SK-N-SH (cell line): ENCODE measurements around the gene S100A8. TPM values are rescaled to one million over a fixed set of nuclear protein-coding genes. Genes with fewer than 3 reads are reported as not detected.

Experiments used
- CTCF ChIA-PET: fragments of 300-600, 350-600 bp; formaldehyde crosslinking; extraction: SDS; loops from one replicate; lab custom pipeline; 2021; lab: Yijun Ruan, JAX
- POLR2A ChIA-PET: fragments of 350-600 bp; sonication (Branson Sonifier 250); formaldehyde crosslinking; extraction: SDS; loops from one replicate; lab custom pipeline; 2020; ENCODE audit warnings: antibody characterized with exemption, inconsistent platforms; lab: Yijun Ruan, JAX
- DNase-seq: peaks from one replicate; pipeline ENCODE4 v3.0.0; 2012
- H2AFZ ChIP-seq: fragments of 200-600 bp; sonication (generic); 2 replicates; pipeline ENCODE4 v1.8.1; 2016; ENCODE audit warnings: antibody characterized with exemption, mild to moderate bottlenecking, low read depth
- H3F3A ChIP-seq: fragments of 200-600 bp; sonication (generic); replicated peaks from 2 replicates; pipeline ENCODE3; 2016; ENCODE audit warnings: antibody characterized with exemption, mild to moderate bottlenecking; ENCODE audit not compliant: insufficient read depth
- H3K27ac ChIP-seq, 2 experiments: fragments of 200-500 bp in 1 of 2; fragments of 200-600 bp in 1 of 2; sonication (Bioruptor generic) in 1 of 2; sonication (generic), shearing (Covaris generic) in 1 of 2; 2 replicates each; pipeline versions ENCODE4 v1.5.1 to v1.6.1; 2014 to 2016; ENCODE audit warnings: low read depth in 2 of 2, inconsistent platforms in 1 of 2, low read length in 1 of 2, mild to moderate bottlenecking in 1 of 2, mixed read lengths in 1 of 2
- H3K27me3 ChIP-seq: fragments of 200-600 bp; sonication (generic), shearing (Covaris generic); 2 replicates; pipeline ENCODE4 v1.6.1; 2016; ENCODE audit warnings: mixed run types; ENCODE audit not compliant: insufficient read depth
- H3K36me3 ChIP-seq, 2 experiments: fragments of 200-500 bp in 1 of 2; fragments of 200-600 bp in 1 of 2; sonication (Bioruptor generic) in 1 of 2; sonication (generic) in 1 of 2; replicated peaks in 1 of 2; 2 replicates each; pipeline versions ENCODE3 to v1.5.1; 2014 to 2016; ENCODE audit warnings: low read length in 1 of 2, mild to moderate bottlenecking in 1 of 2; ENCODE audit not compliant: insufficient read depth in 2 of 2, control insufficient read depth in 1 of 2
- H3K4me1 ChIP-seq, 2 experiments: fragments of 200-500 bp in 1 of 2; fragments of 200-600 bp in 1 of 2; sonication (Bioruptor generic) in 1 of 2; sonication (generic), shearing (Covaris generic) in 1 of 2; 2 replicates each; pipeline versions ENCODE4 v1.5.1 to v1.6.1; 2014 to 2016; ENCODE audit warnings: low read depth in 1 of 2, low read length in 1 of 2, mixed run types in 1 of 2; ENCODE audit not compliant: insufficient read depth in 2 of 2, control insufficient read depth in 1 of 2
- H3K4me2 ChIP-seq: fragments of 200-600 bp; sonication (generic), shearing (Covaris generic); 2 replicates; pipeline ENCODE4 v1.6.1; 2017; ENCODE audit warnings: mixed run types
- H3K4me3 ChIP-seq, 2 experiments: fragments of 200-500 bp in 1 of 2; fragments of 200-600 bp in 1 of 2; sonication (Bioruptor generic) in 1 of 2; sonication (generic), shearing (Covaris generic) in 1 of 2; 2 replicates each; pipeline versions ENCODE4 v1.5.1 to v1.8.1; 2014 to 2016; ENCODE audit warnings: low read depth in 2 of 2, inconsistent platforms in 1 of 2, low read length in 1 of 2, mild to moderate bottlenecking in 1 of 2, mixed read lengths in 1 of 2, moderate library complexity in 1 of 2
- H3K79me2 ChIP-seq: fragments of 200-600 bp; sonication (generic); 2 replicates; pipeline ENCODE4 v1.8.1; 2017; ENCODE audit warnings: mild to moderate bottlenecking; ENCODE audit not compliant: insufficient read depth
- H3K9ac ChIP-seq: fragments of 200-600 bp; sonication (generic); 2 replicates; pipeline ENCODE4 v1.6.1; 2017; ENCODE audit warnings: mixed run types
- H3K9me2 ChIP-seq: fragments of 200-600 bp; sonication (generic); 2 replicates; pipeline ENCODE4 v1.6.1; 2017; ENCODE audit warnings: mixed run types
- H3K9me3 ChIP-seq: fragments of 200-600 bp; sonication (generic); 2 replicates; pipeline ENCODE4 v1.6.1; 2017; ENCODE audit warnings: mixed run types, mild to moderate bottlenecking, moderate library complexity
- H4K20me1 ChIP-seq: fragments of 200-600 bp; sonication (generic); 2 replicates; pipeline ENCODE4 v1.6.1; 2017; ENCODE audit warnings: mild to moderate bottlenecking, mixed run types; ENCODE audit not compliant: insufficient read depth
- EP300 ChIP-seq, 2 experiments: IDR thresholded peaks; 2 replicates each; pipeline versions ENCODE4 v1.4.0 to v1.6.1; 2012; ENCODE audit warnings: borderline replicate concordance in 1 of 2, low read depth in 1 of 2, low read length in 1 of 2
- FOXJ3 ChIP-seq: sonication (generic); formaldehyde crosslinking; IDR thresholded peaks from 2 replicates; pipeline ENCODE4 v1.5.1; 2020; ENCODE audit warnings: mild to moderate bottlenecking, missing genetic modification reagents
- MEF2A ChIP-seq: IDR thresholded peaks from 2 replicates; pipeline ENCODE4 v1.4.0; 2012; ENCODE audit warnings: low read depth, borderline replicate concordance
- MXI1 ChIP-seq: IDR thresholded peaks from 2 replicates; pipeline ENCODE4 v1.6.1; 2012; ENCODE audit warnings: mild to moderate bottlenecking, low read depth, low read length, improper control_type of control experiment
- NFIC ChIP-seq: IDR thresholded peaks from 2 replicates; pipeline ENCODE4 v1.4.0; 2012; ENCODE audit warnings: borderline replicate concordance
- NRF1 ChIP-seq: IDR thresholded peaks from 2 replicates; pipeline ENCODE4 v1.6.1; 2012; ENCODE audit warnings: low read depth, mild to moderate bottlenecking, low read length
- RAD21 ChIP-seq: IDR thresholded peaks from 2 replicates; pipeline ENCODE4 v1.6.1; 2012; ENCODE audit warnings: mild to moderate bottlenecking, low read length
- RXRA ChIP-seq: IDR thresholded peaks from 2 replicates; pipeline ENCODE4 v1.4.0; 2012; ENCODE audit warnings: low read depth, mild to moderate bottlenecking, borderline replicate concordance
- SMC3 ChIP-seq: IDR thresholded peaks from 2 replicates; pipeline ENCODE4 v1.6.1; 2012; ENCODE audit warnings: low read depth, low read length, improper control_type of control experiment
- TAF1 ChIP-seq: IDR thresholded peaks from 2 replicates; pipeline ENCODE4 v1.6.1; 2012; ENCODE audit warnings: low read depth, mild to moderate bottlenecking, low read length, moderate library complexity, borderline replicate concordance
- TCF12 ChIP-seq: IDR thresholded peaks from 2 replicates; pipeline ENCODE4 v1.4.0; 2012
- YY1 ChIP-seq: IDR thresholded peaks from 2 replicates; pipeline ENCODE4 v1.4.0; 2012; ENCODE audit warnings: low read depth, mild to moderate bottlenecking
- WGBS: methylation state at CpG from one replicate; pipeline ENCODE4 v1.1.6; 2017; ENCODE audit warnings: low lambda C conversion rate; 5-methylcytosine and 5-hydroxymethylcytosine counted together
- polyA plus RNA-seq, 3 experiments: library from polyadenylated mRNA; depleted of rRNA; stranded (reverse); fragments of >200 nt; gene quantifications; 2 replicates each; pipeline ENCODE4 v1.2.3, GENCODE V29; 2012
- TF ChIP-seq, protein P1 (sequence below): IDR thresholded peaks from 2 replicates; pipeline ENCODE4 v1.4.0; 2012; ENCODE audit warnings: low read depth, borderline replicate concordance
- TF ChIP-seq, protein P2 (sequence below): IDR thresholded peaks from 2 replicates; pipeline ENCODE4 v1.6.1; 2012; ENCODE audit warnings: mild to moderate bottlenecking, low read depth, low read length, moderate library complexity
- TF ChIP-seq, protein P3 (sequence below): IDR thresholded peaks from 2 replicates; pipeline ENCODE4 v1.4.0; 2012; ENCODE audit warnings: low read depth, borderline replicate concordance
- TF ChIP-seq, protein P4 (sequence below): IDR thresholded peaks from 2 replicates; pipeline ENCODE4; 2012
- TF ChIP-seq, protein P5 (sequence below): IDR thresholded peaks from 2 replicates; pipeline ENCODE4 v1.4.0; 2012; ENCODE audit warnings: low read depth

The S100A8 gene
- polyA plus RNA-seq, 1 of the 3 experiments (the other 2 are of a cell fraction): not detected

DNA sequence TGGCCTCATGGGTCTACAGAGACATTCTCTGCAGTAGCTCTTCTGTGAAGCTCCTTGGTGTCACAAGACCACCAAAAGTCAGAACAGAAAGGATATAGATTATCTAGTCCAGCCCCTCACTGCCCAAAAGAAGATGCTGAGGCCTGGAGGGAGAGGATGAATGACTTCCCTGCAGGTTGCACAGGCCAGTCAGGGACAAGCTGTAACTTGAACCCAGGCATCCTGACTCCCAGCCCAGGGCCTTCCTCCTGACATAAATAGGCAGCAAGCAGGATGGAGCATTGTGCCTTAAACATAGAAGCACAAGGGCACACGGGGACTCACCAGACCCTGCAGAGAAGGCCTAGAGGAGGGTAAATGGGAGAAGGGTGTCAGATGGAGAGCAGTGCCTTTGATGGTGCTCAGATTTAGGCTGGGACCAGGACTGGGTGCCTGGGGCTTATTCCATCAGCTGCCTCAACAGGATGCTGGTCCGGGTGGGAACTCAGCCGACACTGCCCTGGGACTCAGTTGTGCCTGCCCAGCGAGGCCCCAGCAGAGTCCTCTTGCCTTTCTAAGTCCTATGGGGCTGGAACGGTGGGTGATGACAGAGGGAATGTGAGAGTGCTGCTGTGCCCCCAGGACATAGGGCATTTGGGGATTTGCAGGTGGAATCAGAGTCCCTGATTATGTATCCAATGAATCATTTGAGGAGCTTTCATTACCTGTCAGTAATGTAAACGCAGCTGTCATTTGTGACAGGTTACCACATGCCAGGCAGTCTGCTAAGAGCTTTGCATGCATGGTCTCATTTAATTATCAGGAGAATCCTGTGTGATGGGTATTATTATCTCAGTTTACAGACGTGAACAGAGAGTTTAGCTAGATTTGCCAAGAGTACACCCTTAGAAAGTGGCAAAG lies 38.6 kb upstream of the S100A8 start:
- H3K4me3 ChIP-seq: no peak overlapping the region
- TF ChIP-seq, protein P1, sequence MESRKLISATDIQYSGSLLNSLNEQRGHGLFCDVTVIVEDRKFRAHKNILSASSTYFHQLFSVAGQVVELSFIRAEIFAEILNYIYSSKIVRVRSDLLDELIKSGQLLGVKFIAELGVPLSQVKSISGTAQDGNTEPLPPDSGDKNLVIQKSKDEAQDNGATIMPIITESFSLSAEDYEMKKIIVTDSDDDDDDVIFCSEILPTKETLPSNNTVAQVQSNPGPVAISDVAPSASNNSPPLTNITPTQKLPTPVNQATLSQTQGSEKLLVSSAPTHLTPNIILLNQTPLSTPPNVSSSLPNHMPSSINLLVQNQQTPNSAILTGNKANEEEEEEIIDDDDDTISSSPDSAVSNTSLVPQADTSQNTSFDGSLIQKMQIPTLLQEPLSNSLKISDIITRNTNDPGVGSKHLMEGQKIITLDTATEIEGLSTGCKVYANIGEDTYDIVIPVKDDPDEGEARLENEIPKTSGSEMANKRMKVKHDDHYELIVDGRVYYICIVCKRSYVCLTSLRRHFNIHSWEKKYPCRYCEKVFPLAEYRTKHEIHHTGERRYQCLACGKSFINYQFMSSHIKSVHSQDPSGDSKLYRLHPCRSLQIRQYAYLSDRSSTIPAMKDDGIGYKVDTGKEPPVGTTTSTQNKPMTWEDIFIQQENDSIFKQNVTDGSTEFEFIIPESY: no peak
- TF ChIP-seq NRF1 (no peak), MEF2A (no peak), SMC3 (no peak), TAF1 (no peak), RAD21 (no peak), NFIC (no peak), TCF12 (no peak), MXI1 (no peak), FOXJ3 (CRISPR knock-in tag) (no peak), RXRA (no peak), YY1 (no peak), EP300 (IDR thresholded peaks at IDR 0.05; ENCODE audit: borderline replicate concordance in 1 of 2, low read depth in 1 of 2, low read length in 1 of 2) (no peak)
- TF ChIP-seq, protein P2, sequence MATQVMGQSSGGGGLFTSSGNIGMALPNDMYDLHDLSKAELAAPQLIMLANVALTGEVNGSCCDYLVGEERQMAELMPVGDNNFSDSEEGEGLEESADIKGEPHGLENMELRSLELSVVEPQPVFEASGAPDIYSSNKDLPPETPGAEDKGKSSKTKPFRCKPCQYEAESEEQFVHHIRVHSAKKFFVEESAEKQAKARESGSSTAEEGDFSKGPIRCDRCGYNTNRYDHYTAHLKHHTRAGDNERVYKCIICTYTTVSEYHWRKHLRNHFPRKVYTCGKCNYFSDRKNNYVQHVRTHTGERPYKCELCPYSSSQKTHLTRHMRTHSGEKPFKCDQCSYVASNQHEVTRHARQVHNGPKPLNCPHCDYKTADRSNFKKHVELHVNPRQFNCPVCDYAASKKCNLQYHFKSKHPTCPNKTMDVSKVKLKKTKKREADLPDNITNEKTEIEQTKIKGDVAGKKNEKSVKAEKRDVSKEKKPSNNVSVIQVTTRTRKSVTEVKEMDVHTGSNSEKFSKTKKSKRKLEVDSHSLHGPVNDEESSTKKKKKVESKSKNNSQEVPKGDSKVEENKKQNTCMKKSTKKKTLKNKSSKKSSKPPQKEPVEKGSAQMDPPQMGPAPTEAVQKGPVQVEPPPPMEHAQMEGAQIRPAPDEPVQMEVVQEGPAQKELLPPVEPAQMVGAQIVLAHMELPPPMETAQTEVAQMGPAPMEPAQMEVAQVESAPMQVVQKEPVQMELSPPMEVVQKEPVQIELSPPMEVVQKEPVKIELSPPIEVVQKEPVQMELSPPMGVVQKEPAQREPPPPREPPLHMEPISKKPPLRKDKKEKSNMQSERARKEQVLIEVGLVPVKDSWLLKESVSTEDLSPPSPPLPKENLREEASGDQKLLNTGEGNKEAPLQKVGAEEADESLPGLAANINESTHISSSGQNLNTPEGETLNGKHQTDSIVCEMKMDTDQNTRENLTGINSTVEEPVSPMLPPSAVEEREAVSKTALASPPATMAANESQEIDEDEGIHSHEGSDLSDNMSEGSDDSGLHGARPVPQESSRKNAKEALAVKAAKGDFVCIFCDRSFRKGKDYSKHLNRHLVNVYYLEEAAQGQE: no peak
- TF ChIP-seq, protein P3, sequence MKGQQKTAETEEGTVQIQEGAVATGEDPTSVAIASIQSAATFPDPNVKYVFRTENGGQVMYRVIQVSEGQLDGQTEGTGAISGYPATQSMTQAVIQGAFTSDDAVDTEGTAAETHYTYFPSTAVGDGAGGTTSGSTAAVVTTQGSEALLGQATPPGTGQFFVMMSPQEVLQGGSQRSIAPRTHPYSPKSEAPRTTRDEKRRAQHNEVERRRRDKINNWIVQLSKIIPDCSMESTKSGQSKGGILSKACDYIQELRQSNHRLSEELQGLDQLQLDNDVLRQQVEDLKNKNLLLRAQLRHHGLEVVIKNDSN: no peak
- TF ChIP-seq, protein P4, sequence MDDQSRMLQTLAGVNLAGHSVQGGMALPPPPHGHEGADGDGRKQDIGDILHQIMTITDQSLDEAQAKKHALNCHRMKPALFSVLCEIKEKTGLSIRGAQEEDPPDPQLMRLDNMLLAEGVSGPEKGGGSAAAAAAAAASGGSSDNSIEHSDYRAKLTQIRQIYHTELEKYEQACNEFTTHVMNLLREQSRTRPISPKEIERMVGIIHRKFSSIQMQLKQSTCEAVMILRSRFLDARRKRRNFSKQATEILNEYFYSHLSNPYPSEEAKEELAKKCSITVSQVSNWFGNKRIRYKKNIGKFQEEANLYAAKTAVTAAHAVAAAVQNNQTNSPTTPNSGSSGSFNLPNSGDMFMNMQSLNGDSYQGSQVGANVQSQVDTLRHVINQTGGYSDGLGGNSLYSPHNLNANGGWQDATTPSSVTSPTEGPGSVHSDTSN: no peak
- TF ChIP-seq, protein P5, sequence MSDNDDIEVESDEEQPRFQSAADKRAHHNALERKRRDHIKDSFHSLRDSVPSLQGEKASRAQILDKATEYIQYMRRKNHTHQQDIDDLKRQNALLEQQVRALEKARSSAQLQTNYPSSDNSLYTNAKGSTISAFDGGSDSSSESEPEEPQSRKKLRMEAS: no peak
- TF ChIP-seq, all 33 proteins: peak for 0
- Histone ChIP-seq H3K9ac (no peak overlapping the region), H3K36me3 (no peaks in the 10 kb centered on the region), H3K9me2 (no peaks in the 10 kb centered on the region), H3K79me2 (no peaks in the 10 kb centered on the region), H3K27ac (no peak overlapping the region), H3K4me2 (no peak overlapping the region), H3K4me1 (no peaks in the 10 kb centered on the region), H3K27me3 (peaks cover 12% of the 10 kb centered on the region; the same call in 1 of the 2 replicates), H2AFZ (no peak overlapping the region), H4K20me1 (no peaks in the 10 kb centered on the region), H3F3A (no peaks in the 10 kb centered on the region), H3K9me3 (no peaks in the 10 kb centered on the region)
- CTCF ChIA-PET: interaction anchor here (1.2 to 2.3 kb wide), 2 partner anchors 65 to 77 kb away, joined by 3 to 10 read pairs; no protein-coding TSS in a partner anchor
- no peak for DNase-seq
- POLR2A ChIA-PET: no interaction called here
- WGBS: 5% methylated on average over 7 of the region's 7 CpGs
